A549 (cell line): ENCODE measurements around the gene PHF20.

Experiments used
- EP300 ChIP-seq, 2 experiments: fragments of >200 bp; sonication (Bioruptor Twin); formaldehyde crosslinking; IDR thresholded peaks; 2 replicates in 1 of 2; 3 replicates in 1 of 2; pipeline ENCODE4 v1.6.1; 2016 to 2017
- FOSL2 ChIP-seq, 2 experiments: fragments of 450-650 bp in 1 of 2; fragments of >200 bp in 1 of 2; sonication (Bioruptor Twin) in 1 of 2; formaldehyde crosslinking; IDR thresholded peaks; 2 replicates each; pipeline versions ENCODE4 v1.5.0 to v1.6.1; 2016 to 2020; ENCODE audit warnings: mild to moderate bottlenecking in 1 of 2, moderate library complexity in 1 of 2
- HOXA7 ChIP-seq: fragments of 250-450 bp; sonication (Bioruptor Pico); IDR thresholded peaks from 2 replicates; pipeline ENCODE4 v1.5.0; 2020; ENCODE audit warnings: mild to moderate bottlenecking, moderate library complexity
- KDM1A ChIP-seq: fragments of 200-600 bp; sonication (generic); IDR thresholded peaks from 2 replicates; pipeline ENCODE4 v1.6.1; 2016; ENCODE audit warnings: low read depth, mild to moderate bottlenecking
- KDM5A ChIP-seq: fragments of 200-600 bp; sonication (generic); IDR thresholded peaks from 2 replicates; pipeline ENCODE4 v1.6.1; 2016; ENCODE audit warnings: antibody characterized with exemption, mild to moderate bottlenecking
- NR3C1 ChIP-seq: fragments of >200 bp; sonication (Bioruptor Twin); formaldehyde crosslinking; IDR thresholded peaks from 3 replicates; pipeline ENCODE4 v1.6.1; 2017
- RAD21 ChIP-seq, 2 experiments: fragments of >200 bp in 1 of 2; sonication (Bioruptor Twin) in 1 of 2; formaldehyde crosslinking in 1 of 2; IDR thresholded peaks in 1 of 2; conservative IDR thresholded peaks in 1 of 2; 2 replicates in 1 of 2; 3 replicates in 1 of 2; pipeline ENCODE4 v1.6.1; 2012 to 2018; ENCODE audit warnings: inconsistent platforms in 1 of 2
- ZC3H11A ChIP-seq: fragments of 450-650 bp; IDR thresholded peaks from 2 replicates; pipeline ENCODE4 v1.6.1; 2014; ENCODE audit warnings: antibody characterized with exemption, mild to moderate bottlenecking
- ZFP36 ChIP-seq: fragments of 450-650 bp; IDR thresholded peaks from 2 replicates; pipeline ENCODE4 v1.6.1; 2014; ENCODE audit warnings: borderline replicate concordance; ENCODE audit not compliant: partially characterized antibody
- TF ChIP-seq, protein P1 (sequence below): fragments of 150-350 bp; IDR thresholded peaks from 2 replicates; pipeline ENCODE4 v1.6.1; 2014; ENCODE audit warnings: low read depth, mild to moderate bottlenecking, low read length
- TF ChIP-seq, protein P2 (sequence below): fragments of >200 bp; sonication (Bioruptor Twin); formaldehyde crosslinking; IDR thresholded peaks from 3 replicates; pipeline ENCODE4 v1.5.1; 2016
- TF ChIP-seq, protein P3 (sequence below): fragments of 200-600 bp; sonication (generic); IDR thresholded peaks from 2 replicates; pipeline ENCODE4 v1.6.1; 2016; ENCODE audit warnings: antibody characterized with exemption, mild to moderate bottlenecking, moderate library complexity

DNA sequence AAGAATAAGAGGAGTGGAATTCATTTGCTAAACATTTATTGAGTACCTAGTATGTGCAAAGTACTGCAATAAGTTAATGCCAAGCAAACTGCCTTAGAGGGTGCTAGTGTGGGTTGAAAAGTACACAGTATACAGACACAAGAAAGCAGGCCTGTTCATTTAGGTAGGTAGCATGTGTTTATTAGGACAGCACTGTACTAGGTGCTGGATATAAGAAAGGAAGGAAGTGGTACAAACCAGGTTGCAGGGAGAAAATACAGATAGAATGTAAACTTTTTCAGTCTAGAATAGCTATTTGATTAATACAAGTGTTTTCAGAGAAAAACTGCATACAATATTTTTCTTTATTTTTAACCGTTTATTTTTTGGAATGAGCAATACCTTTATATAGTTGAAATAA is 68.1 kb downstream of the PHF20 start:
- TF ChIP-seq KDM1A = no peak
- no peak for TF ChIP-seq NR3C1
- TF ChIP-seq, protein P1, sequence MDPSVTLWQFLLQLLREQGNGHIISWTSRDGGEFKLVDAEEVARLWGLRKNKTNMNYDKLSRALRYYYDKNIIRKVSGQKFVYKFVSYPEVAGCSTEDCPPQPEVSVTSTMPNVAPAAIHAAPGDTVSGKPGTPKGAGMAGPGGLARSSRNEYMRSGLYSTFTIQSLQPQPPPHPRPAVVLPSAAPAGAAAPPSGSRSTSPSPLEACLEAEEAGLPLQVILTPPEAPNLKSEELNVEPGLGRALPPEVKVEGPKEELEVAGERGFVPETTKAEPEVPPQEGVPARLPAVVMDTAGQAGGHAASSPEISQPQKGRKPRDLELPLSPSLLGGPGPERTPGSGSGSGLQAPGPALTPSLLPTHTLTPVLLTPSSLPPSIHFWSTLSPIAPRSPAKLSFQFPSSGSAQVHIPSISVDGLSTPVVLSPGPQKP = no peak
- TF ChIP-seq, protein P2, sequence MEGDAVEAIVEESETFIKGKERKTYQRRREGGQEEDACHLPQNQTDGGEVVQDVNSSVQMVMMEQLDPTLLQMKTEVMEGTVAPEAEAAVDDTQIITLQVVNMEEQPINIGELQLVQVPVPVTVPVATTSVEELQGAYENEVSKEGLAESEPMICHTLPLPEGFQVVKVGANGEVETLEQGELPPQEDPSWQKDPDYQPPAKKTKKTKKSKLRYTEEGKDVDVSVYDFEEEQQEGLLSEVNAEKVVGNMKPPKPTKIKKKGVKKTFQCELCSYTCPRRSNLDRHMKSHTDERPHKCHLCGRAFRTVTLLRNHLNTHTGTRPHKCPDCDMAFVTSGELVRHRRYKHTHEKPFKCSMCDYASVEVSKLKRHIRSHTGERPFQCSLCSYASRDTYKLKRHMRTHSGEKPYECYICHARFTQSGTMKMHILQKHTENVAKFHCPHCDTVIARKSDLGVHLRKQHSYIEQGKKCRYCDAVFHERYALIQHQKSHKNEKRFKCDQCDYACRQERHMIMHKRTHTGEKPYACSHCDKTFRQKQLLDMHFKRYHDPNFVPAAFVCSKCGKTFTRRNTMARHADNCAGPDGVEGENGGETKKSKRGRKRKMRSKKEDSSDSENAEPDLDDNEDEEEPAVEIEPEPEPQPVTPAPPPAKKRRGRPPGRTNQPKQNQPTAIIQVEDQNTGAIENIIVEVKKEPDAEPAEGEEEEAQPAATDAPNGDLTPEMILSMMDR = no peak
- TF ChIP-seq ZC3H11A = no peak
- TF ChIP-seq EP300 (IDR thresholded peaks at IDR 0.05) = no peak
- TF ChIP-seq ZFP36 = no peak
- no peak for TF ChIP-seq KDM5A
- no peak for TF ChIP-seq RAD21 (conservative IDR thresholded peaks at IDR 0.05 in 1 of 2, IDR thresholded peaks at IDR 0.05 in 1 of 2)
- no peak for TF ChIP-seq FOSL2 (IDR thresholded peaks at IDR 0.05)
- TF ChIP-seq FOSL2 (CRISPR knock-in tag; IDR thresholded peaks at IDR 0.05) = no peak
- no peak for TF ChIP-seq HOXA7 (CRISPR knock-in tag)
- TF ChIP-seq, protein P3, sequence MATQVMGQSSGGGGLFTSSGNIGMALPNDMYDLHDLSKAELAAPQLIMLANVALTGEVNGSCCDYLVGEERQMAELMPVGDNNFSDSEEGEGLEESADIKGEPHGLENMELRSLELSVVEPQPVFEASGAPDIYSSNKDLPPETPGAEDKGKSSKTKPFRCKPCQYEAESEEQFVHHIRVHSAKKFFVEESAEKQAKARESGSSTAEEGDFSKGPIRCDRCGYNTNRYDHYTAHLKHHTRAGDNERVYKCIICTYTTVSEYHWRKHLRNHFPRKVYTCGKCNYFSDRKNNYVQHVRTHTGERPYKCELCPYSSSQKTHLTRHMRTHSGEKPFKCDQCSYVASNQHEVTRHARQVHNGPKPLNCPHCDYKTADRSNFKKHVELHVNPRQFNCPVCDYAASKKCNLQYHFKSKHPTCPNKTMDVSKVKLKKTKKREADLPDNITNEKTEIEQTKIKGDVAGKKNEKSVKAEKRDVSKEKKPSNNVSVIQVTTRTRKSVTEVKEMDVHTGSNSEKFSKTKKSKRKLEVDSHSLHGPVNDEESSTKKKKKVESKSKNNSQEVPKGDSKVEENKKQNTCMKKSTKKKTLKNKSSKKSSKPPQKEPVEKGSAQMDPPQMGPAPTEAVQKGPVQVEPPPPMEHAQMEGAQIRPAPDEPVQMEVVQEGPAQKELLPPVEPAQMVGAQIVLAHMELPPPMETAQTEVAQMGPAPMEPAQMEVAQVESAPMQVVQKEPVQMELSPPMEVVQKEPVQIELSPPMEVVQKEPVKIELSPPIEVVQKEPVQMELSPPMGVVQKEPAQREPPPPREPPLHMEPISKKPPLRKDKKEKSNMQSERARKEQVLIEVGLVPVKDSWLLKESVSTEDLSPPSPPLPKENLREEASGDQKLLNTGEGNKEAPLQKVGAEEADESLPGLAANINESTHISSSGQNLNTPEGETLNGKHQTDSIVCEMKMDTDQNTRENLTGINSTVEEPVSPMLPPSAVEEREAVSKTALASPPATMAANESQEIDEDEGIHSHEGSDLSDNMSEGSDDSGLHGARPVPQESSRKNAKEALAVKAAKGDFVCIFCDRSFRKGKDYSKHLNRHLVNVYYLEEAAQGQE = no peak
